ENCODE data around the gene TMEM47.

DNA sequence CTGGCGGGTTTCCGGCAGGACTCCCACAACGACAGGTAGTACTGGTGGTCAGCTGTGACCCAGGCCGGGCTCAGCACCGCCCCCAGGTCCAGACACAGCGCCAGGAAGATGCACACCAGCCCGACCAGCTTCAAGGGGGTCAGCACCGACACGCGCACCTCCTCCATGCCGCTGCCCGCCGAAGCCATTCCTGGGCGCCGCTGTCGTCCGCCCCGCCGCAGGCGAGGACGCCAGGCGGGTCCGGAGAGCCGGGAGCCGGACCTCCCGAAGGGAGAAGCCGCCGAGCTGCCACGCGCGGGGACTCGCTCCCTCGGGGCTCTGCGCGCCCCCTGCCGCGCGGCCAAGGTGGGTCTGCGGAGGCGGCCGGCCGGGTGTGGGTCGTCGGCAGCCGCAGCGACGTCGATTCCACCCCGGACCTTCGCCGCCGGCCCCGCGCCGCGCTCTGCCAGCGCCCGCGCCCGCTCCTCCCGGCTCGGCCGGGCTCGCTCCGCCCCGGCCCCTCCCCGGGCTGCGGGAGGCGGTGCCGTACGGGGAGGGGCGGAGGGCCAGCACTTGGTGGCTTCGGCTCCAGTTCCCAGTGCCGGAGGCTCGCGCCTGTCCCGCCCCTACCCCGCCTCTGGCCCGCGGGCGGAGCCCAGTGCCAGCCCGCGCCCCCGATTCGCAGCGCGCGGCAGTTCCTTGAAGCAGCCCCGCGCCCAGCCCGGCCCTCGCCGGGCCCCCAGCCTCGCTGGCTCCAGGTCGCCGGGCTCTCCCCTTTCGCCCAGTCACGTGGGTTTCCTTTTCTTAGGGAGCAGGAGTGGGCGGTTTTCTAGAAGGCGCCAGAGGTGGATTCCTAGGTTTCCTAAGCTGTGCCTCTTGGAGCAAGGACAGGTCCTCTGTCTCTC, at the start of gene TMEM47:
- TF ChIP-seq POLR2A (IDR thresholded peaks at IDR 0.05) (peak in 1 of 2 donors; percentile 89), CTCF (IDR thresholded peaks at IDR 0.05) (peak in 1 of 6 experiments; percentile 3)

All from thyroid gland (tissue), 4 donors.